DOHH2 (cell line): ENCODE measurements around the gene SMIM5.

Experiments used
- CTCF ChIP-seq: fragments of 200-600 bp; sonication (generic); IDR thresholded peaks from one replicate; pipeline ENCODE4 v1.5.1; 2014; ENCODE audit warnings: antibody characterized with exemption, mild to moderate bottlenecking, low read depth, low read length; ENCODE audit not compliant: poor library complexity, severe bottlenecking
- EZH2phosphoT487 ChIP-seq: fragments of 200-600 bp; sonication (generic); IDR thresholded peaks from 2 replicates; pipeline ENCODE4 v1.6.1; 2017; ENCODE audit warnings: borderline replicate concordance, mild to moderate bottlenecking, antibody characterized with exemption, low read length, moderate library complexity, mixed read lengths

DNA sequence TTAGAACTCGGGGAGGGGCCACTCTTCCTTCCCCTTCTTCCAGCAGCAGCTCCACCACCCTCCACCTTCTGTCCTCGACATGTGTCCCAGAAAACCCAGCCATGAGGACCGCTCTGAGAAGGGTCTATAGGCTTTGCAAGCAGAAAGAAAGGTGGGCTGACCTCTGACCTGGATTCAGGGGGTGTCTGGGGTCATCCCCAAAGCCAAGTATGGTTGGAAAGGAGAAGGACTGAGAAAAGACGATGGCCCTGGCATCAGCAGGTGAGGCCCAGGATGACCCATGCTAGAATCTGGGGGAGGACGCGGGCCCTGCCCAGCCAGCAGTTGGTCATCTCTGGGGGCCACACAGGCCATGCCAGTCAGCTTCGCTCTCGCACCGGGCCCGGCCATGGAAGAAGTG, 6.1 kb upstream of the SMIM5 start:
- TF ChIP-seq CTCF (no peak), EZH2phosphoT487 (no peak)
